Stimulated activated CD4-positive, alpha-beta T cell treated with anti-CD3 and anti-CD28 coated beads, Interleukin-2, amount 100 ng/mL, for 4 hours (primary cell): ENCODE data around the gene VAMP8.
A peak's percentile ranks its signal among the peaks of the same experiment; 100 is the strongest.
"Not testable (repeated sequence)": the region's sequence is repeated elsewhere in the genome, so short reads cannot be mapped to it uniquely, and the experiment has no call there.

ENCODE experiments used
- DNase-seq: peaks from one replicate; pipeline ENCODE4 v3.0.0-alpha.2; 2020; ENCODE audit warnings: low read depth

Gene VAMP8

DNA sequence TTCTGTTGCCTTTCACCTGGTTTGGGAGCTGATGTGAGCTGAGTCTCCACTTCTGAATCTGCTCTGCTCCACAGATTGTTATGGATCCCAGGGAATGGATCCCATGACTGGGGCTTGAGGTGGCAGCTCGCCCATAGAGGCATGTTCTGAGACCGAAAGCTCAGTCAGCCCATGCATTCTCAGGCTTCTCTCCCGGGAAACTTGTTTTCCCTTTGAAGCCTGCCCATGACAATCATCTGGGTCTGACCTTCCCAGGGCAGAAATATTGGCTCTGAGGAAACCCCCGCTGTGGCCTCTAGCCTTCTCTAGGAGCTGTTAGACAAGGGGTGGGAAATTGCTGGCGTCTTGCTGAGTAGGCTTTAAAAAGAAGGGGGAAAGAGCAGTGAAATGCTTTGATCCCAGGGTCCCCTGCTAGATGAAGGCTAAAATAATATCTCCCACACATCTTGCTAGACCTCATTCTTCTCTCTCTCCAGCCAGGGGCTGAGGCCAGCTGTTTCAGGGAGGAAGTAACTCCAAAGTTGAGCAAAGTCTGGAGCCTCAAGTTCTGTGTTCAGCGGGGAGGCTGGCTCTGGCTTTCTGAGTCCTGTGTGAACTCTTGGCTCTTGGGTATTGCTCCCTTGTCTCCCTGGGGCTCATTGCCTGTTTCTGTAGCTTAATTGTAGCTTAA, 2.0 kb downstream of the VAMP8 start:
- no peak for DNase-seq

DNA sequence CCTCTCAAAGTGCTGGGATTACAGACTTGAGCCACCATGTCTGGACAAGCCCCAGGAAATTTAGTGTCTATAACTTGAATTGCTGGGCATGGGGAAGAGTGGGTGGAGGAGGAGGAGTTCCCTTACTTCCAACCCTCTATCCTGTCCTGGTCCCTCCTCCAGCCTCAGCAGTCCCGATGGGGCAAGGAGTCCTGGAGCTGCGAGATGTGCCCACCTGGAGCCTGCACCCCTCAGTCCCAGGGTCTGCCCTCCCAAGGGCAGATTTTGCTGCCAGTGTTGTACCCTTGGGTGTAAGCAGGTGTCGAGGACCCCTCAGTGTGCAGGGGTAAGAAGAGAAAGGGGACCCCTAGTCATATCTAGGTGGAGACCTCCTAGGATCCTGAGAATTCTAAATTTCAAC, 2.8 kb downstream of the VAMP8 start:
- no peak for DNase-seq

DNA sequence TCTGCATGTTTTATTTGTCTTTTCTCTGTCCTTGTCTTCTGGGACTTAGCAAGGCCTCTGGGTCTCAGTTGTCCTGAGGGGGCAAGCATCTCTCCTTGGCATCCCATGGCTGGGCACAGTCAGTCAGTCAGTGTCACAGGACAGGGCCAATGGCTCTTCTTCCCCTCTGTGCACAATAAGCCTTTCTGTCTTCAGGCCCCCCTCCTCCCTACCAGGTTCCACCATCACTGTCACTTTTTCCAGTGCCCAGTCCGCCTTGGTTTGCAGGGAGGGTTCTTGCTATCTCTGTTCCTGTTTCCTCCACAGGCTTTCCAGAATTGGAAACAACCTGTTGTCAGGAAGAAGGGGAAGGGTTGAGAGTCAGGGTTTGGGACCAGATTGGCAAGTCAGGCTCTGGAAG, 5.1 kb downstream of the VAMP8 start:
- DNase-seq: no peak

DNA sequence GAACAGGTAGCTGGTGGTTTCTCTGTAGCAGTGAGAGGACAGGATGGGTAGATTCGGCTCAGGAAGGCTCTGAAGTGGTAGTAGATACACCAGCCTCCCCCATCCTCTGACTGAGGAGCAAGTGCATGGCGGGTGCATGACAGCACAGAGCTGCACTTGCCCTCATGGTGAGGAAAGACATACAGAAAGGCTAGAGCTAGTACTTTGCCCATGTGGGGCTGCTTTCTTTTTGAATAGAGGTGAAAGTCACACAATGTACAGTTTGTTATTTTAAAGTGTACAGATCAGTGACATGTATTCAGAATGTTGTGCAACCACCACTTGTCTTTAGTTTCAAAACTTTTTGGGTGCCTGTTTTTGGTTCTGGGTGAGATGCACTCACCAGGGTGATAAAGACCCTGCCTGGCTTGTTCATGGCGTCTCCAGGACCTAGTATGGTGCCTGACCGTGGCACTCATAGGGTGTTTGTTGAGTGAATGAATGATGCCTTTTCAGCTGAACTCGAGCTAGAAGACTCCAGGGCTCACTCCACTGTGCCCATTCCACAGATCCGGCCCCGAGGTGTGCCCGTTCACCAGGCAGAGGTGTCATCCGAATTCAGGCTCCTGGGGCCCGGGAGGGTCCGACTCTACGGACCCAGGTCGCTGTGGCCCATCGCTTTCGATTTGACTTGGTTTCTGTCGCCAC, 6.4 kb downstream of the VAMP8 start:
- DNase-seq: peak; percentile 17

DNA sequence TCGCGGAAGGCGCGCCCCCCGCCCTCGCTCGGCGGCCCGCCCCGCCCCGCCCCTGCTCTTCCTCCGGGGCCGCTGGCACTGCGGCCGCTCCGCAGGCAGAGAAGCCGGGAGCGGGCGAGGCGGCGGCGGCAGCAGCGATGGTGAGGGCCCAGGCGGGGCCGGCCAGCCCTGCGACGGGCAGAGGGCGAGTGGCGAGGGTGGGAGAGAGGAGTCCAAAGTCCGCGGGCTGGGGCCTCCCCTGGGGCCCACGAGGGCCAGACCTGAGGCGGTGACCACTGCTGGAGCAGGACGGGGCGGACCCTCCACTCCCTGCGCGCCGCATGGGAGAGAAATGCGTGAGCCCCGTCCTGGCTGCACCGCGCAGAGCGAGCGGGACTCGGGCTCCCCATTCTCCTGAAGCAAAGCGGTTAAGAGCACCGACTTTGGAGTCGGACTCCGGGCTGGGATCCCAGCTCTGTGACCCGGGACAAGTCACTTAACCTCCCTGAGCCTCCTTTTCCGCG, 7.0 kb downstream of the VAMP8 start, which contains the start of gene VAMP5:
Gene VAMP5, plus strand, starts transcription at position 78 of the 503 bp plus-strand sequence. Its CDS starts 60 bp downstream, at position 138.
- no peak for DNase-seq

DNA sequence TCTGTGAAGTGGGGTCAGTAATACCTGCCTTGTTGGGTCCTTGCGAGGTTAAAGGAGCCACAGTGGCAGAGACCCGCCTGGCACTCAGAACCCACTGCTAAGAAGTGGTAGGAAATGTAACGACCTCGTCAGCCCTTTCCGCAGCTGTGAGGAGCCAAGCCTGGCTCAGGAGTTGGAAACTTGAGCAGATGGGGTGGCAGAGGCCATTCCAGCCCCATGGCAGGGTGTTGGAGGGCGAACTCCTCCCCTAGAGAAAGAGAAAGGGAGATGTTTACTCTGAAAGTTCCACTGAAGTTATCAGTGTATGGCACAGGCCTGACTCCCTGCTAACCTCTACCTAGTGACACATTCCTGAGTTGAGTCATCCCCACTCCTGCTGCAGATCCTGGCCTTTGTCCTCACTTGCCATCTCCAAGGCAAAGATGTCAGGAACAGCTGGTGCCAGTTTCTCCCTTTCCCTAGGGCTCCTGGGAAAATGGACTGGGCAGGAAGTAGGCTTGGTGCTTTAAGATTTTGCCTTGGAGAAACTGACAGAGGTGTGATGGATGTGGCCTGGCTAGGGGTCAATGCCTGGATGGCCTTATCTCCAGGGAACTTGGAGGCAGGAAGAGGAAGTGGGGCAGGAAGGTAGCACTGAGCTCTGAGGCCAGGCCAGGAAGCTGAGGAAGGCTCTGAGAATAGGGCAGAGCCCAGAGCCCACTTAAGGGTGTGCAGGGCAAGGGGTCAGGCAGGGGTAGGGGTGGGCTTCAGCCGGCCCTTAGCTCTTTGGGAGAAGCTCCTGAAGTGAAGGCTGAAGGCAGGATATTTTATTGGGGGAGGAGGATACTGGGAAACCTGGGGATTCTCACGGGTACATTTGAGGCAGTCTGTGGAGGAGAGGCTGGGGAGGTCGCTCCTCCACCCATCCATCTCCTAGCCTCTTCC, 7.7 kb downstream of the VAMP8 start:
- no peak for DNase-seq

DNA sequence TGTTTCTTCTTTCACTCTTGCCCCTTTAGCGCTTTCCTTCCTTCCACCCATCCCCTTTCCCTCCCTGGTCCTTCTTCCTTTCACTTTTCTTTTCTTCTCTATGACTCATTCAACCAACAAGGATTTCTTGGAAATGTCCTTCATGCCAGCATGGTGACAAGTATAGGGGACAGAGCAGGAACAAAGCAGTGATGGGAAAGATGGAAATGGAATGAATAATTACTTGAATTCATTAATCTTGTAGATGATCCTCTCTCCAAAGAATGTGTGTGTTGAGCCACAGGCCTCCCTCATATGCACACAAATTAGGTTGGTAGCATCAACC, 8.4 kb downstream of the VAMP8 start:
- no peak for DNase-seq

DNA sequence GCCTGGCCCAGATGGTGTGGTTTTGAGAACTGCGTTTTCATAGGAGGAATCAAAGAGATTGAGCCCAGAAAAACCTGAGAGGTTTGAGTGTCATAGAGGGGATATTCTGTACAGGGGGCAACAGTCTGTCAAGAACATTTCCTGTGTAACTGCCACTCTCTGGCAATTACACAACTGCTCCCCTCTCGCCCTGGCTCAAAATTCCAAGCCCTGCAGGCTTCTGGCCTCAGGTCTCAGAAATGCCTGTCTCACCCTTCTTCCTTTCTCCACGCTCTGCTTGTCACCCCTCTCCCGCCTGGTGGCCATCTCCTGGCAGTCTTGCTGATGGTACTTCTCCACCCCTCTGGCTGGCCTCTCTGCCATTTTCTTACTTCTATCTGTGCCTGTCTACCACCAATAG, 10.8 kb downstream of the VAMP8 start:
- DNase-seq: no peak

DNA sequence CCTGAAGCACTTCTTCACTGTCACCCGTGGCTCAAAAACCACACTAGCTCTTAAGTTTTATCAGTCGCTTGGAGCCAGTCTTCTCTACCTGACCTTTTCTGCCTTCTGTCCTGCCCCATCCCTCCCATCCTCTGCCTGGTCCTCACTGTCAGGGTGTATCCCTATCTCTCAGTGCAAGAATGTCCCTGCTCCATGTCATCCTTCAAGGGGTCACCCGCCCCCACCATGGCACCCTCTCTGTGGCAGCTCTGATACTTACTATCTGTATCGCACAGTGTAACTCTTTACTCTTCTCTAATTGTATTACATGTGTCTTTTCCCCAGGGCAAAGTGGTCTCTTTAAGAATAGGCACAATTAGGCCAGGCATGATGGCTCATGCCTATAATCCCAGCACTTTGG, 11.3 kb downstream of the VAMP8 start:
- DNase-seq: no peak

DNA sequence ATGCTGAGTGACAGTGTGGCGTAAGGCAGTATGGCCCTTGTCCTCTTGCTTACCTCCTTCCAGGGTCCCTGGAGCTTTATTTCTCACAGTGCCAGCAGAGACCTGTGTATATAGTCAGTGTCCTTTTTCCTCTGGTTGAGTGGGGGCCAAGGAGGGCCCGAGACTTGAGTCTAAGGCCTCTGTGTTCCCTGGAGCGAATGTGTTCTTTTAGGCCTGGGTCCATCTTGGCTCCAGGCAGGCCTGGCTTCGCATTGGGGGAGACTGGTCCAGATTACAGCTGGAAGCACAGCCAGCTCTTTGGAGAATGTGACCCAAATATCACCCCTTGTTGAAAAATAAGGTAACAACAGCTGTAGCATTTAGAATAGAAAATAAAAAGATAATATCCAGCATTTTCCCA, 11.8 kb downstream of the VAMP8 start:
- DNase-seq: no peak

DNA sequence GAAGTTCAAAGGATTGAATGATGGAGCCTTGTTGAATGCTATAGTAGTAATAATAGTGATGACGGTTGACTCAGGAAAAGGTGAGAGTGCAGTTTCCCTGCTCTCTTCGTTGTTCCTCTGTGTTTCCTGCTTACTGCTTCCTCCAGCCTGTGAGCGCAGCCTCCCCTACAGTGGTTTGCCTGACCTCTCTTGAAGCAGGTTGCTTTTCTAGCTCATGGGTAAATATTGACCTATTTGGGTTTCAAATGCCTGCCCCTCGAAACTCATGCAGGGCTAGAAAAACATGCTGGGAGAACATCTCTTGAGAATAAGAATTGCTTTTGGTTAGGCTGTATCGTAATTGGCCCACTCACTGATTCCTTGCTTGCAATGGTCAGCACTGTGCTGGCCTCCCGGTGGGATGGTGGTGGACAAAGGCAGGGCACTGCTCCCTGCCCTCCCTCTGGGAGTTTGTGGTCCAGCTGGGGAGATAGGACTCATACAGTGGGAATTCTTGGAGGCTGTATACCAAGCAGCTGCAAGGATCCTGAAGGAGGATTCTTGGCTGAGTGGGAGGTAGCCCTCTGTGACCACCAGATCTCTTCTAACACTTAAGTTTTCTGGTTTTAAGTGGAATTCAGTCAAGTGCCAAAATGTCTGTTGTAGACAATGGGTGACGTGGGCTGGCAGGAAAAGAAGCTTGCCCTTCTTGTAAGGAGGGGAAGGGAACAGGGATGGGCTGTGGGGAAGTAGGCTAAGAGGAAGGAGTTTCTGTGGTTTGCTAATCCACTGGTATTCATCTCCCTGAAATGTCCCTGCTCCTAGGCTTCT, 12.8 kb downstream of the VAMP8 start:
- DNase-seq: no peak

DNA sequence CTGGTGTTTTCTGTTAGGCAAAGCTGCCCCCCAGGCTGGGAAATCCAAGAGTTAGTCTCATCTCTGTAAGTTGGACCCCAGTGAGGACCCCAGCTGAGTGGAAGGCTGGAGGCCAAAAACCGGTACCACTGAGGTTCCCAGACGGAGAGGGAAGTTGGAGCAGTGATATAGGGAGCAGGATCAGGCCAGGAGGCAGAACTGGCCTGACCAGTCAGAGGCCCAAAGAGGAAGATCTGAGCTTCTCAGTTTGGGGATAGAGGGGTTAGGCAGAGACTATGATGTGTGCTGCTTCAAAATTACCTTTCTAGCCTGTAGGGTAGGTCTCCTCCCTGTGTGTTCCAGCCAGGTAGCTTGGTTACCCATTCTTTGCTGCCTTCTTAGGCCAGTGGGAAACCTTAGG, 13.6 kb downstream of the VAMP8 start:
- DNase-seq: no peak

DNA sequence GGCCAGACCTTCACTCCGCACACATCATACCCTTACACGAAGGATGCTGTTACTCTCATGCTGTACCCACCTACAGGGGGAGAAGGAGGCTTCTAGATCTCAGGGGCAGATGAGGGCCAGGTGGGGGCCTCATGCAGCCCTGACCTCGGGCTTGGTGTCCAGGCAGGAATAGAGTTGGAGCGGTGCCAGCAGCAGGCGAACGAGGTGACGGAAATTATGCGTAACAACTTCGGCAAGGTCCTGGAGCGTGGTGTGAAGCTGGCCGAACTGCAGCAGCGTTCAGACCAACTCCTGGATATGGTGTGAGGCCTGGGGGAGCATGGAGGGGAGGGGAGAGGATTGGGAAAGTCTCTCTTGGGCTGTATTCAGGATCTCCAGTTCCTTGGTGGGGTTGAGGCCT, 14.2 kb downstream of the VAMP8 start:
- DNase-seq: no peak

DNA sequence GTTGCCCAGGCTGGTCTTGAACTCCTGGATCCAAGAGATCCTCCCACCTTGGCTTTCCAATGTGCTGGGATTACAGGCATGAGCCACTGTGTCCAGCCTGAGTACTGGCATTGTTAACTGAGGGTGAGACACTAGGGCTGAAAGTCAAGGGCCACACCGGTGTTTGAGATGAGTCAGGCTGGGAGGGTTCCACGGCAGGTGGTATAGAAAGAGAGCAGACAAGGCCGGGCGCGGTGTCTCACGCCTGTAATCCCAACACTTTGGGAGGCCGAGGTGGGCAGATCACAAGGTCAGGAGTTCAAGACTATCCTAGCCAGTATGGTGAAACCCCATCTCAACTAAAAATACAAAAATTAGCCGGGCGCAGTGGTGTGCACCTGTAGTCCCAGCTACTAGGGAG, 14.9 kb downstream of the VAMP8 start:
- not testable (repeated sequence) for DNase-seq

DNA sequence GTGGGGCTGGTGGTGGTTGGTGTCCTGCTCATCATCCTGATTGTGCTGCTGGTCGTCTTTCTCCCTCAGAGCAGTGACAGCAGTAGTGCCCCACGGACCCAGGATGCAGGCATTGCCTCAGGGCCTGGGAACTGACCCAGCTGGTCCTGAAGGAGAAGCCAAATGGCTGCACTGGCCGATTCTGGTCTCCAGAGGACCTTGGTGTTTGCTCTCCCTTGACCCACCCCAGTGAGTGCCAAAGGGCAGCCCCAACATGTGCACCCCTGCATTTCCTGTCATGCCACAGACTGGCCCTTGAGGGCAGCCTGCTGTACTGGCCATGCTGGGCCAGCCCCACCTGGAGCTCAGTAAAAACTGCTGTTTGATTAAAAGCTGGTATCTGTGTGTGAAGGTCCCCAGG, 15.6 kb downstream of the VAMP8 start:
- DNase-seq: no peak

DNA sequence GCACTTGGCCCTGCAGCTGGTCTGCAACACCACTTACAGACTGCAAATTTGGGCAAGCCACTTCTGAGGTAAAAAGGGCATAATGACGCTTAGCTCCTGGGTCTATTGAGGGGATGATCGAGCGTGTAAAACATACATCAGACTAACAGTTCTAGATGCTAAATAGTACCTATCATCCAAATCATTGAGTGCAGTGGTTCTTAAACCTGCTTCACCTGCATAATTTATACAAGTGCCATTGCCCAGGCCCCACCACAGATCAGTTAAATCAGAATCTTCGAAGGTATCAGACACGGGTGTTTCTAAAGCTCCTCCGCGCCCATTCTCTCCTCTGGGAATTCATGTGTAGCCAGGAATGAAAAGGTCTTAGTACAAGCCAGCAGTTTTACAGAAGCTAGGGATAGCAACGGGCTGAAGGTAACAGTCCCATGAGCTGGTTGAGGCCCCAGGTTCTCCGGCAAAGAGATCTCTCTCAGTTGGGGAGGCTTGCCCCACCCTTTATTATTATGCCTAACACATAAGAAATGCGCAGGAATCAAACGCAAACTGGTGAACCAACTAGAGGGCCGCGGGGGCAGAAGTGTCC, 17.4 kb downstream of the VAMP8 start:
- no peak for DNase-seq

DNA sequence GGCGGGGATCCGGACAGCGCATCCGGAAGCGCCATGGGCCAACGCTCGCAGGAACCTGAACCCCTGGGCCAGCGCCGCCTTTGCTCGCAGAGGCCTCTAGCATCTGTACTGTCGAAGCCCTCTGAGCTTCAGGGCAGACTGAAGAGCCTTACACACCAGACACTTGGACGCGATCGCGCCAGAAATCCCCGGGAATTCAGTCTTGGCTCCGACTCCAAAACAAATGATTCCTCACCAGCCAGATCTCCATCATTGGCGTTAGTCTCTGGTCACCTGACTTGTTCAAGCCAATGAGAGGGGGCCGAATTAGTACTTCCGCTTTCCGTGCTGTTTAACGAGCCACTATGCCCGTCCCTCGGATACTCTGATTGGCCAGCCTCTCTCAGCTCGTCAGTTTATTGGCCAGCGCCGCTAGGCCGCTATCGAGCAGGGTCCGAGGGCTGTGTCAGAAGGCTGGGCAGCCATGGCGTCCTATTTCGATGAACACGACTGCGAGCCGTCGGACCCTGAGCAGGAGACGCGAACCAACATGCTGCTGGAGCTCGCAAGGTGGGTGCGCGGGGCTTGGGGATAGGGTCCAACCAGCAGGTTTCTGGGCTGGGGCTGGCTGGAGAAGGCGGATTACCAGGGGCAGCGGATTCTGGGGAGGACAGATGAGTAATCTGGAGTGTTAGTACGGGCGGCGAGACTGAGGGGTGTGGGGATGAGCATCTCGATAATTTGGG, 18.1 kb downstream of the VAMP8 start, which contains the start of gene RNF181:
Gene RNF181, plus strand, starts transcription at position 445 of the 725 bp plus-strand sequence. Its CDS starts 19 bp downstream, at position 464.
- DNase-seq: peak; percentile 84

DNA sequence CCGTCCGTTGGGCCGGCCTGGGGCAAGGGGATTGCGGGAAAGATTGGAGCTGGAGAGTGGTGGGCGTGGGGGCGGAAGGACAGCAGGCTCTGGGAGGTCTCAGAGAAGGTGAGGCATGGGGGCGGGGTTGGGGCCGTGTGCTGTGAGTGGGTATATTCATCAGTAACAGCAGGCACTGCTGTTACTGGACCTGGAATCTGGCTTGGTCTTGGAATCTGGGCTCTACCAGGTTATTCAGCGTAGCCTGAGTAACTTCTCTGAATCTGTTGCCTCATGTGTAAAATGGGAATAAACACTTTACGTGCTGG, 18.6 kb downstream of the VAMP8 start:
- DNase-seq: no peak

DNA sequence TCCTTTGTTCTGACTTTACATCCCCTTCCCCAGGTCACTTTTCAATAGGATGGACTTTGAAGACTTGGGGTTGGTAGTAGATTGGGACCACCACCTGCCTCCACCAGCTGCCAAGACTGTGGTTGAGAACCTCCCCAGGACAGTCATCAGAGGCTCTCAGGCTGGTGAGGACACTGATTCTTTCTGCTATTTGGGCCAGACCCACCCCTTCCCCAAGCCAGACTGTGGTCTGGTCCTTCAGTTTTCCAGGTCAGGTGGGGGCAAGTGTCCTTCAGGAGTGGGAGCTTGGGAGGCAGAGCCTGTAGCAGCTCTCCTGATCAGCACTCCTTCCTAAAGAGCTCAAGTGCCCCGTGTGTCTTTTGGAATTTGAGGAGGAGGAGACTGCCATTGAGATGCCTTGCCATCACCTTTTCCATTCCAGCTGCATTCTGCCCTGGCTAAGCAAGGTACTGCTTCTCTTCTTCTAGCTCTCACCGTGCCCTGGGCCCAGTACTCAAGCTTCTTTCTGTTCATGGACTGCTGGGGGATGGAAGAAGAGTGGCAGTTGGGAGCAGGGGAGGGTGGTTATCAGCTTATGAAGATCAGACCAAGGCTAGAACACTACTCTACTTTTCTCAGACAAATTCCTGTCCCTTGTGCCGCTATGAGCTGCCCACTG, 19.2 kb downstream of the VAMP8 start:
- no peak for DNase-seq

DNA sequence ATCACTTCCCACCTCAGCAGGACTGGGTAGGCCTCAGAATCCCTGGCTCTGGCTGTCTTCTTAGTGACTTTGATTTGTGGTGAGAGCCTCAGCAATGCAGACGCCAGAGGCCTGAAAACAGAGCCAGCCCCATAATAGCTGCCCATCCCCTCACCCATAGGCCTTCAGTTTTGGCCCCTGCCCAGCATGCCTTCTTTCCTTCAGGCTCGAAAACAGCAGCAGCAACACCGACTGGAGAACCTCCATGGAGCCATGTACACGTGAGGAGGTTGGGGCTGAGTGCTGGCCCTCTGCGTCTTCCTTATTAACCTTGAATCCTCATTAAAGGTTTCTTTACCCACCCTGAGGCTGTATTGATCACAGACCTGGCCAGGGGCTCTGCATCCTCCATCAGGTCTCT, 19.9 kb downstream of the VAMP8 start:
- no peak for DNase-seq
